Measurements from ENCODE around the gene KLHL10. TPM values are rescaled to one million over a fixed set of nuclear protein-coding genes. Genes with fewer than 3 reads are reported as not detected.

The KLHL10 gene
- total and polyA plus RNA-seq, 2 experiments from 2014 or later: 0.13 to 0.42 TPM

- no peak for TF ChIP-seq EZH2 (IDR thresholded peaks at IDR 0.05; ENCODE audit: low read depth, unreplicated experiment)
- no peak for TF ChIP-seq ZNF114 (CRISPR knock-in tag; IDR thresholded peaks at IDR 0.05)
- TF ChIP-seq JUNB (IDR thresholded peaks at IDR 0.05; ENCODE audit: unreplicated experiment): no peak
Observed at GRCh38 chr17:41891135-41892020, 53.8 kb downstream of the KLHL10 start (continued).

DNA sequence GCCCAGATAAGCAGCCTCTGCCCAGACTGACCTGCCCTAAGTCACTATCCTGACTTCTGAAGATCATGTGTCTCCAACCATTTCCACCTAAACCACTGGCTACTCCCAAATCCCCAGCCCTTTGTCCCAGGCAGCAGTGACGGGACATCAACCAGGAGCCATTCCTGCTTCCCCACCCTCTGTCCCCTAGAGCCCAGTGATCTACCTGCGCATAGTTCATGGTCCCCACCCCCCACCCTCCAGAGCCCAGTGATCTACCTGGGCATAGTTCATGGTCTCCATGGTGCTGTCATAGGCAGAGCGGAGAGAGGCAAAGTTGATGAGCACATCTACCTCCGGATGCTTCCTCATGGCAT lies 54.4 kb downstream of the KLHL10 start:
- Mint-ChIP-seq H3K9me3 (no peaks in the 10 kb centered on the region; the same call in 2 of the 3 replicates), H3K27me3 (ENCODE audit: insufficient read depth, low read depth, poor library complexity) (peaks cover 4% of the 10 kb centered on the region), H3K4me1 (no peaks in the 10 kb centered on the region), H3K4me3 (no peak overlapping the region), H3K36me3 (ENCODE audit: low read depth) (peaks cover 89% of the 10 kb centered on the region), H3K27ac (peak overlapping the region; percentile 56; the same call in 1 of the 2 replicates)
- Histone ChIP-seq H2AFZ (no peak overlapping the region), H3K4me2 (no peak overlapping the region), H3K27ac (ENCODE audit: low read depth) (no peak overlapping the region), H3F3A (replicated peaks; ENCODE audit: low read depth) (peaks cover 36% of the 10 kb centered on the region), H3K27me3 (ENCODE audit: insufficient read depth) (no peaks in the 10 kb centered on the region), H4K20me1 (replicated peaks; ENCODE audit: insufficient read depth) (peaks cover 37% of the 10 kb centered on the region), H3K4me3 (no peak overlapping the region), H3K4me1 (ENCODE audit: insufficient read depth) (no peaks in the 10 kb centered on the region), H3K36me3 (ENCODE audit: insufficient read depth) (peaks cover 83% of the 10 kb centered on the region), H3K9me2 (ENCODE audit: insufficient read depth) (no peaks in the 10 kb centered on the region), H3K79me2 (replicated peaks; ENCODE audit: insufficient read depth) (peaks cover 25% of the 10 kb centered on the region)
- no peak for DNase-seq (ENCODE audit: low spot score)
- ATAC-seq: no peak
- TF ChIP-seq EZH2phosphoT487 (IDR thresholded peaks at IDR 0.05; ENCODE audit: unreplicated experiment) (no peak), ZNF331 (CRISPR knock-in tag; IDR thresholded peaks at IDR 0.05; ENCODE audit: low read depth) (no peak), CREB1 (CRISPR knock-in tag; IDR thresholded peaks at IDR 0.05; ENCODE audit: low read depth) (no peak), STAT1 (IDR thresholded peaks at IDR 0.05; ENCODE audit: unreplicated experiment) (no peak)
- TF ChIP-seq, protein P1, sequence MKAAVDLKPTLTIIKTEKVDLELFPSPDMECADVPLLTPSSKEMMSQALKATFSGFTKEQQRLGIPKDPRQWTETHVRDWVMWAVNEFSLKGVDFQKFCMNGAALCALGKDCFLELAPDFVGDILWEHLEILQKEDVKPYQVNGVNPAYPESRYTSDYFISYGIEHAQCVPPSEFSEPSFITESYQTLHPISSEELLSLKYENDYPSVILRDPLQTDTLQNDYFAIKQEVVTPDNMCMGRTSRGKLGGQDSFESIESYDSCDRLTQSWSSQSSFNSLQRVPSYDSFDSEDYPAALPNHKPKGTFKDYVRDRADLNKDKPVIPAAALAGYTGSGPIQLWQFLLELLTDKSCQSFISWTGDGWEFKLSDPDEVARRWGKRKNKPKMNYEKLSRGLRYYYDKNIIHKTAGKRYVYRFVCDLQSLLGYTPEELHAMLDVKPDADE (IDR thresholded peaks at IDR 0.05): no peak

GRCh38 chr17:41893384-41893783 lies 55.8 kb downstream of the KLHL10 start:
- Histone ChIP-seq H3K4me1 (ENCODE audit: insufficient read depth) (no peaks in the 10 kb centered on the region), H3K27me3 (ENCODE audit: insufficient read depth) (no peaks in the 10 kb centered on the region), H3K79me2 (replicated peaks; ENCODE audit: insufficient read depth) (peaks cover 27% of the 10 kb centered on the region), H2AFZ (no peak overlapping the region), H3K36me3 (ENCODE audit: insufficient read depth) (peaks cover 82% of the 10 kb centered on the region), H3K4me2 (no peak overlapping the region), H3K9me2 (ENCODE audit: insufficient read depth) (no peaks in the 10 kb centered on the region), H3K27ac (ENCODE audit: low read depth) (no peak overlapping the region), H4K20me1 (replicated peaks; ENCODE audit: insufficient read depth) (peaks cover 48% of the 10 kb centered on the region), H3F3A (replicated peaks; ENCODE audit: low read depth) (peaks cover 31% of the 10 kb centered on the region), H3K4me3 (no peak overlapping the region)
- no peak overlapping the region for H3K4me3 Mint-ChIP-seq
- ATAC-seq (no peak), DNase-seq (ENCODE audit: low spot score) (no peak)
- H3K4me1 Mint-ChIP-seq: no peaks in the 10 kb centered on the region
- H3K9me3 Mint-ChIP-seq: no peaks in the 10 kb centered on the region
- TF ChIP-seq ZNF331 (CRISPR knock-in tag; IDR thresholded peaks at IDR 0.05; ENCODE audit: low read depth): no peak
- no peak for TF ChIP-seq POLR2AphosphoS5 (IDR thresholded peaks at IDR 0.05; ENCODE audit: low read depth)
- TF ChIP-seq NANOG (IDR thresholded peaks at IDR 0.05; ENCODE audit: borderline replicate concordance): no peak
- TF ChIP-seq, protein P1 (IDR thresholded peaks at IDR 0.05): no peak
- no peak for TF ChIP-seq STAT1 (IDR thresholded peaks at IDR 0.05; ENCODE audit: unreplicated experiment)
- TF ChIP-seq REST (IDR thresholded peaks at IDR 0.05; ENCODE audit: unreplicated experiment): no peak
- H3K36me3 Mint-ChIP-seq (ENCODE audit: low read depth): peaks cover 89% of the 10 kb centered on the region
- no peak overlapping the region for H3K27ac Mint-ChIP-seq
- peaks cover 3% of the 10 kb centered on the region for H3K27me3 Mint-ChIP-seq (ENCODE audit: insufficient read depth, low read depth, poor library complexity)

All from GM23338 (cell line).